ENCODE results near the gene ZBTB21.
"Not testable (repeated sequence)": the region's sequence is repeated elsewhere in the genome, so short reads cannot be mapped to it uniquely, and the experiment has no call there.

ZBTB21 gene

DNA sequence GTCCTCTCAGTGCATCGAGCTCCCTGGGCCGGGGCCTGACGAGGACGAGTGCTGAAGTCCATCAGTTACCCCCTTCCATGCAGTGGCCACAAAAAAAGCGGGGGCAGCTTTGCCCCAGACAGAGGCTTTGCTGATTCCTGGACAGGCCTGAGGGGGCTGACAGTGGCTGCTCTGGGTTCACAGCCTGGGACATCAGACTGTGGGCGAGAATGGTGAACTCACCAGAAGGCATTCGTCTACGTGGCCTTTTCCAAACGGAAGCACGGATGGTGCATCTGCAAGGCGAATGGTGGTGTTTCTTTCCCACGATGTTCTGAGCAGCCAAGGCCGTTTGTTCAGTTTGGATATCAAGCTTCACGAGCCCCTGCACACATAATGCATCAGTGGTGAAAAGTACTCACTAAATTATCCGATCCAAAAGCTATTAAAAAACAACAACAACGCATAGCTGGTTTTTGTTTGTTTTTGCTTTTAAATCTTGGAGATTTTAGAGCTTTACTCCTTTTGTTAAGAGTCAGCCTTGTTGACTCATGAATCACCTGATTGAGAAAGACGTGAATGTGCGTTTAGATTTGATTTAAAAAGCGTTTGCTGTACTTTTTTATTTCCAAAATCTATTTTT, 6.3 kb upstream of the ZBTB21 start:
- DNase-seq = no peak

DNA sequence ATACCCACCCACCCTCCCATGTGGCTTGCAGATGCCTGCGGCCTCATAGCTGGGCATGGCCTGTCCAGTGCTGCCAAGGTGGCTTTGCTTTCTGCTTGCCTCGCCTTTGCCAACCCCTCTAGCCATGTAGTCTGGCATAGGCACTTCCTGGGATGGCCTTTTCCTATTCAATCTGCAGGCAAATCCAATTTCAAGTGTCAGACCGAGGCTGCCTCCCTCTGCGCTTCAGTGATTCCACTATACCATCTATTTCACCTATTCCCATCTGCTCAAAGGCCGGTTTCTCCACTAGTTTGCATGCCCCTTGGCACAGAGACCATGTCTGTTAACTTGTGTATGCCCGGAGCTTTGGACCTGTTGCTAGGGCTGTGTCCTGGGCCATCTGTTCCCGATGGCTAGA, 3.8 kb upstream of the ZBTB21 start:
- no peak for DNase-seq

DNA sequence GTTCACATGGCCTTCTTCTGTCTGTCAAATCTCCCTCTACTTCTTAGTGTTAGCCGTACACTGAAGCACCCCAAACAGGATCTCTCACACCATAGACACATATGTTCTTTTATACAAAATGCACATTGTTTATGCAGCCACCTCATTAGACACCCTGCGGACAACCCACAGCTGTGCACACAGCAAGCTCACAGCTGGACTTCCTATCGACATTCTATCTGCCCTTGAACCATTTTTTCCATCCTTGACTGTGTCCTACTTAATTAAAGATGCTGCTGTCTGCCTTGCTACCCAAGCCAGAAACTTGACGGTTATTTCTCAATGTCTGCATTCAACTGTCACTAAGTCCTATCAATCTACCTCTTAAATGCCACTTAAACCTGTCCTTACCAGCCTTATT, 3.2 kb upstream of the ZBTB21 start:
- no peak for DNase-seq

DNA sequence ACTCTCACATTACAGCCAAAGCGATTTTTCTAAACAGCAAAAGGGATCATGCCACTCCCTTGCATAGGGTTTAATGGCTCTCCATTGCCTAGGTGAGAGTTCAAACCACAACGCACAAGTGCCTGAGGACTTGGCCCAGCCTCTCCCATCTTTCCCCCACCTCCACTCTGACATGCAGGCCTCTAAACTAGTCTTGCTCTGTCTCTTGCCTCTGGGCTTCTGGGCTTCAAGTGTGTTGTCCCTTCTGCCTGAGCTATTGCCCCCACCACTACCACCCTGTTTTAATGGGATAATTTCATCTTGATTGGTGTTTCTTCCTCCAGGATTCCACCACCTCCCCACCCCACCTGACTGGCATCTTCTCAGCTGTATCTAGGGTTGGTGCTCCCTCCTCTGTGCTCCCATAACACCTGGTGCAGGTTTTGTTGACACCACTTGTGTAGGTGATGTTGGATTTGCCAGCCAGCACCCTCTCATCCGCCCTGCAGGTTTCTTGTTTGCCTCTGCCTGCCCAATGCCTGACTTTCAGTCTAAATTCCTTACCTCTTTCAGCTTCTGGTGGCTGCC, 2.7 kb upstream of the ZBTB21 start:
- DNase-seq = peak; percentile 25

DNA sequence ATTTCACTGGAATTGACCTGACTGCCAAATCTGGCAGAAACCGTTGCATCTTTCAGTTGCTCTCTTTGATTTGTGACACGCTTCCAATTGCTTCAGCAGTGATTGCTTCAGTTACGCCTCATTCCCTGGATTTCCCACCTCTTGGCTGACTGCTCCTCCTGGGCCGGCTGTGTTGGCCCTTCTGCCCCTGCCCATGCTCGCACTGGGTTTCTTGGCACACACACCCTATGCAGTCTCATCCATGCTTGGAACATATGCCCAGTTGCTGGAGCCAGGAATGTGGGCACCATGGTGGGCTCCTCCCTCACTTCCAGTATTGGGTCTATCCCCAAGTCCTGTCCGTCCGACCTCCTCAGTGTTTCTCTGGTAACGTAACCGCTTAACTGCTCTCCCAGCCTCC, 2.2 kb upstream of the ZBTB21 start:
- DNase-seq = no peak

DNA sequence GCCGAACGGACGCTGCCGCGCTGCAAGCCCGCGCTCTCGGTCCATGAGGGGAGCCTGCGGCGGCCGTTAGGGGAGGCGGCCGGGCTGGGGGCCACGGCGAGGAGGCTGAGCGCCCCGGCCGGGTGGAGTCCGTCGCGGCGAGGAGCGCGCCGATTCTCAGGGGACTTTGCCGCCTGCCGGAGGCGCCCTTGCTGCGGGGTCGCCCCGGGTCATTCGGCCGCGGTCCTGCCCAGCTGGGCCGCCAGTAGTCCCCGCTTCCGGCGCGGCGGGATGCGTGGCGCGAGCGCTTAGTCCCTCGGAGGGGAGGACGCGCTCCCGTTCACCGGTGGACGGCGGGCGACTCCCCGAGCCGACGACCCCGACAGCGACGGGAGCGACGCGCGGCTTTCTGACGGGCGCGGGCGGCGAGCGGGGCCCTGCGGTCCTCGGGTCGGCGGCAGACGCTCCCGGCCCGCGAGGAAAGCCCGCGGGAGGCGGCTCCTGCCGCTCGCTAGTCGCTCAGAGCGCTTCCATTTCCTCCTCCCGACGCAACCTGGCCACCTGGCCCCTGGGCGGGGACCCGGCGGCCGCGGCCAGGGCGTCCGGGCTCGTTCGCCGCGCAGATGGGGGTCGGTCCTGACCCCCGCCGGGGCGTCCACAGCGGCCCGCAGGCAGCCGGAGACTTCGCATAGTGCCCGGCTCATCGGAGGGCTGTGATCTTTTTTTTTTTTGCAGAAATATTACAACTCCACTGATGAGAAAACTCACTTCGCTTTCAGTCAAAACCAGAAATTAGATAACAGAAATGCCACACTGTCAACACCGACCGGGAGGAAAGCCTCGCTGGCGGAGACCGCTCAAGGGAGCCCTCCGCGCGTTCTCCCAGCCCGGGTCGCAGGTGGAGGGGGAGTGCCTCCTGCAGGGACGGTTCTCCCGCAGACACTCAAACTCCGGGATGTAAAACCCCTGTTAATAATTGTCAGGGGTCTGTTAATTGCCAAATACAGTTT, 641 bp upstream of the ZBTB21 start:
- peak; percentile 63 for DNase-seq

DNA sequence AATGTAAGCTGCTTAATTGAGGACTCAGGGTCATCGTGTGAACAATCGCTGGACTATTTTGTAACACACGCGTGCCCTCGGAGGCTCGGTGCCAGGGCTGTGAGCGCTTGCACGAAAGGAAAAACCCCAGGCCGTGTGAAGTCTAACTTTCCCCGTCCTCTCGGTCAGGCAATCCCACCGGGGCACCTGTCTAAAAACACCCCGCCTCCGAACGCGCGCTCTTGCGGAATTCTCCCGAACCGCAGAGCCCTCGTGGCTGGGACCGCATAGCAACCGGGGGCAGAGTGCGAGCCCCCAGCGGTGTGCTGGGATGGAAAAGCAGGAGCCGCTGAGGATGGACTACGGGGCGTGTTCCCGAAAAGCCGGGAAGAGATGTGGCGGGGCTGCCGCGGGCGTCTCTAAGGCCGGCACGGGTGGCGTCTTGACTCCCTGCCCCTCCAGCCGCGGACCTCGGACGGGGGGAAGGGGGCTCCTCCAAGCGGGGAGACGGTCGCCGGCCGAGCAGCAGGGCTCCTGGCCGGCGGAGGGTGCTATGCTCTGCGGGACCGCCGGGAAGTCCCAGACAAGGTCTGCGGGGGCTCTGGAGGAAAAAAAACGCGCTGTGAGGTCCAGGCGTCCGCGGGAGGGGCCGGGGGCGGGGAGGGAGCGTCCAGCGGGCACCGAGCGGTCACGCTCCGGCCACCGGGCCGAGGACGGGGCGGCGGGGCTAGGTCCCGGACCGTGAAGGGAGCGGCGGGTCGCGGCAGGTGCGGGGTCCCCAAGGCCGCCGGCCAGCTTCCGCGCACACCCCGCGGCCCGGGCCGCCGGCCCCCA, 936 bp downstream of the ZBTB21 start:
- DNase-seq = peak; percentile 66

DNA sequence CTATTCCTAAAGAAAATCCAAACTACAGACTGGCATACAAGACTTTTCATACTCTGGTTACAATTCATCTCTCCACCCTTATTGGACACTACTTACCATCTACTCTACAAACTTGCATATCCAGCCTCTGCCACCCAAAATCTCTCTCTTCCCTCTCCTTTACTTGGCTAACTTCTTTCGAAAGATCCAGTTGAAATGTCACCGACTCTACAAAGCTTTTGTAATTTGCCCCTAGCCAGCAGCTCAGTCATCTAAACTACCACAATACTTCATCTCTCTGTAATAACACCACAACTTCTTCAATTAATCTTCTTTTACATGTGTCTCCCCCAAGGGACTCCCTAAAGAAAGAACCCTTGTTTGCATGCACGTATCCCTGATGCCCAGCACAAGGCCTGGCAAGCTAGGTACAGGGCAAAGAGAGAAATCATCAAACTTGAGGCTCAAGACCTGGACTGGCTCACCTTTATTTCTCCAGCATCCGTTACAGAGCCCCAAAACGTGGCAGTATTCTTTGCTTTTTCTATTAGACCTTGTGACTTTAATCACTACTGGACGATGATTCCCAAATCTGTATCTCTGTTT, 2.7 kb downstream of the ZBTB21 start:
- DNase-seq = no peak

DNA sequence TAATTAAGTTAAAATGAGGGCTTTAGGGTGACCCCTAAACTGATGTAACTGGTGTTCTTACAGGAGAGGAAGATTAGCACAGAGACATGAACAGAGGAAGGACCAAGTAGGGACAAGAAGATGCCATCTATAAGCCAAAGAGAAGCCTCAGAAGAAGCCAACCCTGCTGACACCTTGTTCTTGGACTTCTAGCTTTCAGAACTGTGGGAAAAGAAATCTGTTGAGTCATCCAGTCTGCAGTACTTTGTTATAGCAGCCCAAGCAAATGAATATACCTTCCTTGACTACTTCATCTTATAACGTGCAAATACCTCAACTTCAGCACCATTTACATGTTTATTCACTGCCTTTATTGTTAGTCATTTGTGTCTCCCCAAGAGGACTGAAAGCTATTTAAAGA, 3.4 kb downstream of the ZBTB21 start:
- no peak for DNase-seq

DNA sequence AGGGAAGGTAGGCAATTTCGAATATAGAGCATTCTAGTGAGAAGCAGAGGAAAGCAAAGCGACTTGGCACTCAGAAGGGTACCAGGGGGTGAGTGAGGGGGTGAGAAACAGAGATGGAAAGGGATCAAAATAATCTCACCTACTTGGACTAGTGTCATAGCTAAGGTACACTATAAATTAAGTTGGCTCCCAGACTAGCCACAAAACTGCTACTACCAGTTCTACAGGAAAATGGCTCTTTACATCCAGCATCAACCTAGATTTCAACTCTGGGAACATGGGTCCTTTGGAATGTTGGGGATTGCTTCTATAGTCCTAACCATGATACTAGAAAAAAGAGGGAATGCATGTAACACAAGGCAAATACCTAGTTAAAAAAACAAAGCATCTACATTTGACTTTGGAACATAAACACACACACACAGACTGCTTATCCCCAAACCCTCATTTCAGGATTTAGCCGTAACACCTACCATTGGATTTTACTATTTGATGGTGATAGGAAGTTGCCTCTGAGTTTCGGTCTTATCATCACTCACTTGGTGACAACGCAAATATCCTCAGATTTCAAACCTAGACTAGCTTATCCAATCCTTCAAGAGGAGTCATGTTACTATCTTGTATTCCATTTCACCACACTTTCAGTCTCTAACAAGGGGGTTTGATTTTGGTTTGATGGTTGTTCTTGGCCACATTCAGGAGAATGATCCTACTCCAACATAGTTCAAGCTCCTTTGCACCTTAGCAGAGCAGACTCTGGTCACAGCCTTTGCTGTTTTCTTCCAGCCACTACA, 5.6 kb downstream of the ZBTB21 start:
- no peak for DNase-seq

DNA sequence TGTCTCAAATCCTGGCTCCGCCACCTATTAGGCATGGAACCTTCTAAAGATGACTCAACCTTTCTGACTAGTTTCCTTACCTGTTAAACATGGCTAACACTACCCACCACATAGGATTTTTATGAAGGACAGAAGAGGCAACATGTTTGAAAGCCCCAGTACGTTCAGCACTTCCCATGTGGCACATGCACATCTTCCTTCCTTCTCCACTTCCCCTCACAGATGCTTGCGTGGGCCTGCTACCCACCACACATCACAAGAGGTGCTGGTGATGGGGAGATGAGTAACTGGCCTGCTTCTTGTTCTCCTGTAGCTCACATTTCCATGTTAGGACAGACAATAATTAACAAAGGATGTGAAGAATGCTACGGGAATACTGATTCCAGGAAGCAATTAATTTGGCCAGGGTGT, 7.1 kb downstream of the ZBTB21 start:
- no peak for DNase-seq

DNA sequence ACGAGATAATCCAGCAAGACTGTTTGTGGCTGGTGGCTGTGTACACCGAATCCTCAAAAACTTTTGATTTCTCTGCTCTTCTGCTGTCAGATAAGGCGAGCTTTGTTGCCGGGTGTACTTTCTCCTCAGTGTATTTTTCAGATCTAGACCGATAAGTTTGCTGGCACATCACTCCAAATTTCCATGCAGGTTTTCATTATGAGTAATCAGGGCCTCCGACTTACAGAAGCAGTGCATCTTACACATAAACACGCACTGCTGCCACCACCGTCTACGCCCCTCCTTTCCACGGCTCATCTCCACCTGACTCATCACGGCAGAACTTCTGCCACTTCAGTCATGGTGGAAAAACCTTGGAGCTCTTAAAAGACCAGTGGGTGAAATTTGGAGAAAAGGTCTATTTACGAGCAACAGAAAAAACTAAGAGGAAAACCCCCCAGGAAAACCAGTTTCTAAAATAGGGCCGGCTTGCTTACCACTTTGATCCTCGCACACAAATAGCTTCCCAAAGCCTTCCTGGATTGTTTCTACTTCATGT, 7.7 kb downstream of the ZBTB21 start:
- DNase-seq = no peak

DNA sequence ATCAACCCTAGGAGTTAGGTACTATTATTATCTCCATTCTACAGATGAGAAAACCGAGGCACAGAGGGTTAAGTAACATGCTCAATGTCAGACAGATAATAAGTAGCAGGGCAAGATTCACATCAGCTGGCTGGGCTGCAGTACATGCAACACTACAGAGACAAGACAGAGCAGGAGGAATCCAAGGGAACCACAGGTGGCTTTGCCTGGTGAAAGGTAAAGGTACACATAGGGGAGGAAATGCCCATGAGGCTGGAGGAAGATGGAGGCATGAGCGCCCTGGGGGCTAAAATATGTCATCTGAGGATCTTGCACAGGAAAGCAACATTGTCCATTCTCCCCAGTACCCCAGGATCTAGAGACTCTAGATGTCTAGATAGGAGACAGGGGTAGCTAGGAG, 8.4 kb downstream of the ZBTB21 start:
- DNase-seq = no peak

DNA sequence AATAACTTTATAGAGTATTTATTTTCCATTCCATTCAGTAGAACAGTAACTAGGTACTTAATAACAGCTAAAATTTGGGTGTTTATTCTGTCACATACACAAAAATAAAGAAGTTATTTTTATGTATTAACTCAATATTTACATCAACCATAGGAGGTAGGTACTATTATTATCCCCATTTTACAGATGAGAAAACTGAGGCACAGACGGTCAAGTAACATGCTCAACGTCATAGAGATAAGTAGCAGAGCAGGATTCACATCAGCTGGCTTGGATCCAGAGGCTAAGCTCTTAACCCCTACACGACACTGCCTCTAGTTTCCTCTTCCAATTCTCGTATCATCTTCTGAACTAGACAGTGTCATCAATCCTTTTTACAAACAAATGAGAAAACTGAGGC, 9.3 kb downstream of the ZBTB21 start:
- DNase-seq = no peak

DNA sequence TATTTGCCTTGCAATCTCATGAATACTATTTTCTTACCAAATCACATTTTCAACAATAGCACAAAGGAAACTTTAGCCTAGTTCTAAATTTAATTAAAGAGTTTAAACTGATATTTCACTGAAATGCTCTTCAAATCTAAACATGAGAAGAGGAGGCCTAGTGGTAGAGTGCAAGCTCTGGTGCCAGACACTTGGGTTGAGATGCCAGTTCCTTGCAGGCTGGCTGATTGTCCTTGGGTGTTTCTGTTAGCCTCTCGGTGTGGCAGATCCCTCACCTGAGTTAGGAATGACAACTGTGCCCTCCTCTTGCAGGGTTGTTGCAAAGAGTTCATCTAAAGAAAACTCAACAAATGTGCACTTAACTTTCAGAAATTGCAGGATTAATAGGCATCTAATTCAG, 12.5 kb downstream of the ZBTB21 start:
- DNase-seq = no peak

DNA sequence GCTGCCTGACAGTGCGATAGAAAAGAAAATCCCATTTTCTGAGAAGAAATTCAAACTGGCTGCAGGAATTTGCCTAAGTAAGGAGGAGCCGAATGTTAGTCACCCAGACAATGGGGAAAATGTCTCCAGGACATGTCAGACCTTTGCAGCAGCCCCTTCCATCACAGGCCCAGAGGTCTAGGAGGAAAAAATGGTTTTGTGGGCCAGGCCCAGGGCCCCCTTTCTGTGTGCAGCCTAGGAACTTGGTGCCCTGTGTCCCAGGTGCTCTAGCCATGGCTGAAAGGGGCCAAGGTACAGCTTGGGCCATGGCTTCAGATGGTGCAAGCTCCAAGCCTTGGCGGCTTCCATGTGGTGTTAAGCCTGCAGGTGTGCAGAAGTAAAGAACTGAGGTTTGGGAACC, 14.6 kb downstream of the ZBTB21 start:
- DNase-seq = no peak

DNA sequence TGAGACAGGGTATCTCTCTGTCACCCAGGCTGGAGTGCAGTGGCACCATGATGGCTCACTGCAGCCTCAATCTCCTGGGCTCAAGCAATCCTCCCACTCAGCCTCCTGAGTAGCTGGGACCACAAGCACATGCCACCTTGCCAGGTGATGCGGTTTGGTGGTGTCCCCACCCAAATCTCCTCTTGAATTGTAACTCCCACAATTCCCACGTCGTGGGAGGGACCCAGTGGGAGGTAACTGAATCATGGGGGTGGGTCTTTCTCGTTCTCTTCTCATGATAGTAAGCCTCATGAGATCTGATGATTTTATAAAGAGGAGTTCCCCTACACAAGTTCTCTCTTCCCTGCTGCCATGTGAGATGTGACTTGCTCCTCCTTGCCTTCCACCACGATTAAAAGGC, 15.5 kb downstream of the ZBTB21 start:
- not testable (repeated sequence) for DNase-seq

DNA sequence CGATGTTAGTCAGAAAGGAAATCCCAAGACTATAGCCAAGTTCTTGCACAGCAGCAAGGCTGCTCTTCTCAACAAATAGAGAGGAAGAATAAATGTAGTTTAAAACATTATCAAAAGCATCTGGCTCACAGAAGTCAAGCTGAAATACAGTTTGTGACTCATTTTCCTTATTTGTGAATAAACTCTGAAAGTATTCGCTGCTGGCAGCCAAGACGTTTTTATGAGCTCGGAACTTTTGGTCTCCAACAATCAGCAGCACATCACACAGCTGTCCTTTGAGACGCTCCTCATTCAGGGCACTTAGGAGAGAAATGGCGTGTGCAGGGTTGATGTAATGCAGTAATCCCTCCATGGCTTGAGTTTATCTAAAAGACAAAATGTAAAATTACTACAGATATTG, 16.4 kb downstream of the ZBTB21 start:
- no peak for DNase-seq

DNA sequence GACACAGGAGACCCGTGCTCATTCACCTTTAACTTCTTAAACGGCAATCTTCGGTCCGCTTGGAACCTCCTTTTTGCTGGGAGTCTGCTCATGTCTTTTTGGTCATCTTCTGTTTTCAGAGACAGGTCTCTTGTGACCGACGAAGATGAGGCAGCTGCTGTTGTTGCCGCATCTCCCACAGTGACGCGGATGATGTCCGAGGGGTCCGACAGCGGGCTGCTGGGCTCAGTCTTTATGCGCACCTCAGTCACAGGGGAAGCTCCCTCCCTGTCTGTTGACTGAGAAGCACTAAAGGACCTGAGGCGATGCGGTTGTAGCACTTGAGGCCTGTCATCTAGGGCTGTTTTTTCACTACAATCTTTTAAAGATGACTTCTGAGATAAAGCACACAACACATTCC, 17.6 kb downstream of the ZBTB21 start:
- DNase-seq = no peak

DNA sequence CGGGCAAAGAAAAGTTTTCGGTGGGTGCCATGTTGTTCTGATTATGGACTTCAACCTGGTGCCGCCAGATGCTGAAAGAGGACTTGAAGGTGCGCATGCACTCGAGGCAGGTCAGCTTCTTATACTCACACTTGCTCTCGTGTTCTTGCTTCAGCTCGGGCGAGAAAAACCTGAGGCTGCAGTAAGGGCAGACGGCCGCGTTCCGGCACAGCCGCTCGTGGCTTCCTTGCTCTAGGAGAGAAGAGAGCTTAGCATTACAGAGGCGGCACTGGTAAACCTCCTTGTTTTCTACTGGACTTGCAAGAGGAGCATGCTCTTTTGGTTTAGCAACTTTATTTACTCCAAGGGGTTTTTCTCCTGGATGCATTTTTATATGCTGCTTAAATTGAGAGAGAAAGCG, 18.5 kb downstream of the ZBTB21 start:
- no peak for DNase-seq

DNA sequence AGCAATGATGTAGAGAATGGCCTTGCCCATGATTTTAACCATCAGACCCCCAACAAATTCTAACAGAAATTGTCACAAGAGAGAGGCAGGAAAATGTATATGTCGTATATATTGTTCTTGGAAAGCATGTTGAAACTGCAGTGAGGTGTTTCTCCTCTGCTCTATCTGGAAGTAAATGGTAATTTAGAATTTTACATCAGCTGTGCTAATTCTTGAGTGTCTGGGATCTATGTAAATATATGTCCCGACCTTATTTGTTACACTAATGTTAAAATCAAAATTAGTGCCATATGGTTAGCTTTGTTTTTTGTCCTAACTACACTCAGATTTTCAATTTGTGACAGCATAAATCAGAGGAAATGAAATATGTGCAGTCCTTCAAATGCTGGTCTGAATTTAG, 20.5 kb downstream of the ZBTB21 start:
- DNase-seq = no peak

DNA sequence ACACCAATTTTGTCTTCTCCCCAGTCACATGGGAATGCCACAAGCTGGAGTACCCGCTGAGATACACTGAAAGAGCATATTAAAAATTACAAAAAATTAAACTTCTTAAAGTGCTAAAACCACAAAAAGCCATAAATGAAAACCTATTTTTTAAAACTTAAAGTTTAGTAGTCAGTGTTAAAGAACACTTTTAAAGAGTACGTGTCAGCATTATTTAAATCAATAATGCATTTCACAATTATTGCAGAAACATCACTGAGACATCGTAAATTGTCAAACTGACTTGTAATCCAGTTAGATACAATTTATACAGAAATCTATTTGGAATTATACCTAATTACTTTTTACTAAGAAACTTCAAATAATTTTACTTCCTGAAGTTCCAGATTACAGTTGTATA, 22.9 kb downstream of the ZBTB21 start:
- no peak for DNase-seq
